Measurements from ENCODE around the gene CIP2A. TPM values are rescaled to one million over a fixed set of nuclear protein-coding genes. Genes with fewer than 3 reads are reported as not detected.

CIP2A gene
- polyA plus RNA-seq, 2 donors: 2.4 to 2.6 TPM

- Histone ChIP-seq H3K27ac (ENCODE audit: low read depth in 2 of 2, low read length in 1 of 2) (no peak overlapping the region), H3K36me3 (ENCODE audit: control insufficient read depth in 2 of 2, insufficient read depth in 2 of 2, low read length in 1 of 2) (no peaks in the 10 kb centered on the region), H3K27me3 (ENCODE audit: control insufficient read depth in 1 of 2, insufficient read depth in 2 of 2, low read length in 2 of 2) (no peaks in the 10 kb centered on the region), H3K9me3 (ENCODE audit: control insufficient read depth in 2 of 2, insufficient read depth in 1 of 2, low read depth in 1 of 2, low read length in 1 of 2) (no peaks in the 10 kb centered on the region), H3K4me1 (ENCODE audit: control insufficient read depth in 2 of 2, insufficient read depth in 2 of 2, low read length in 1 of 2) (no peaks in the 10 kb centered on the region), H3K4me3 (ENCODE audit: low read depth in 1 of 2, low read length in 2 of 2) (no peak overlapping the region)
- WGBS, 2 donors: 83 to 87% methylated on average over 1 of the region's 1 CpG
Measured at GRCh38 chr3:108505811-108506210, 83.4 kb downstream of the CIP2A start.

- Histone ChIP-seq H3K27ac (ENCODE audit: low read depth in 2 of 2, low read length in 1 of 2) (no peak overlapping the region), H3K36me3 (ENCODE audit: control insufficient read depth in 2 of 2, insufficient read depth in 2 of 2, low read length in 1 of 2) (no peaks in the 10 kb centered on the region), H3K4me3 (ENCODE audit: low read depth in 1 of 2, low read length in 2 of 2) (no peak overlapping the region), H3K4me1 (ENCODE audit: control insufficient read depth in 2 of 2, insufficient read depth in 2 of 2, low read length in 1 of 2) (no peaks in the 10 kb centered on the region), H3K27me3 (ENCODE audit: control insufficient read depth in 1 of 2, insufficient read depth in 2 of 2, low read length in 2 of 2) (no peaks in the 10 kb centered on the region), H3K9me3 (ENCODE audit: control insufficient read depth in 2 of 2, insufficient read depth in 1 of 2, low read depth in 1 of 2, low read length in 1 of 2) (no peaks in the 10 kb centered on the region)
Measured at GRCh38 chr3:108503722-108504121, 85.5 kb downstream of the CIP2A start.

- 87 to 91% methylated on average over 5 of the region's 5 CpGs for WGBS, 2 donors
Measured at GRCh38 chr3:108501535-108501934, 87.7 kb downstream of the CIP2A start.

GRCh38 chr3:108500728-108501127 is 88.5 kb downstream of the CIP2A start:
- Histone ChIP-seq H3K4me1 (ENCODE audit: control insufficient read depth in 2 of 2, insufficient read depth in 2 of 2, low read length in 1 of 2) (no peaks in the 10 kb centered on the region), H3K4me3 (ENCODE audit: low read depth in 1 of 2, low read length in 2 of 2) (no peak overlapping the region), H3K27me3 (ENCODE audit: control insufficient read depth in 1 of 2, insufficient read depth in 2 of 2, low read length in 2 of 2) (no peaks in the 10 kb centered on the region), H3K36me3 (ENCODE audit: control insufficient read depth in 2 of 2, insufficient read depth in 2 of 2, low read length in 1 of 2) (no peaks in the 10 kb centered on the region), H3K27ac (ENCODE audit: low read depth in 2 of 2, low read length in 1 of 2) (no peak overlapping the region), H3K9me3 (ENCODE audit: control insufficient read depth in 2 of 2, insufficient read depth in 1 of 2, low read depth in 1 of 2, low read length in 1 of 2) (no peaks in the 10 kb centered on the region)
- WGBS, 2 donors: 89 to 92% methylated on average over 1 of the region's 1 CpG

More at GRCh38 chr3:108501535-108501934, 87.7 kb downstream of the CIP2A start:
- H3K4me3 ChIP-seq (ENCODE audit: low read depth in 1 of 2, low read length in 2 of 2): no peak overlapping the region
- no peak overlapping the region for H3K27ac ChIP-seq (ENCODE audit: low read depth in 2 of 2, low read length in 1 of 2)
- H3K27me3 ChIP-seq (ENCODE audit: control insufficient read depth in 1 of 2, insufficient read depth in 2 of 2, low read length in 2 of 2): no peaks in the 10 kb centered on the region
- H3K36me3 ChIP-seq (ENCODE audit: control insufficient read depth in 2 of 2, insufficient read depth in 2 of 2, low read length in 1 of 2): no peaks in the 10 kb centered on the region
- no peaks in the 10 kb centered on the region for H3K4me1 ChIP-seq (ENCODE audit: control insufficient read depth in 2 of 2, insufficient read depth in 2 of 2, low read length in 1 of 2)
- no peaks in the 10 kb centered on the region for H3K9me3 ChIP-seq (ENCODE audit: control insufficient read depth in 2 of 2, insufficient read depth in 1 of 2, low read depth in 1 of 2, low read length in 1 of 2)

Other genes with a start within 250 kb of the CIP2A start
- under 1 TPM; 0.01 to 0.02 TPM for gene MYH15, start 78.8 kb downstream of the CIP2A start, polyA plus RNA-seq
- gene DZIP3, start 284 bp upstream of the CIP2A start, polyA plus RNA-seq: 1 to 10 TPM; 1.1 to 1.4 TPM
- gene RETNLB, start 168.0 kb upstream of the CIP2A start, polyA plus RNA-seq: not detected
- gene TRAT1, start 233.3 kb upstream of the CIP2A start, polyA plus RNA-seq: under 1 TPM; 0.13 to 0.20 TPM